ENCODE results near the gene SLC1A3.

The SLC1A3 gene

GRCh38 chr5:36629729-36630128, 23.3 kb downstream of the SLC1A3 start:
- TF ChIP-seq CTCF (IDR thresholded peaks at IDR 0.05), result no peak

- TF ChIP-seq CTCF (IDR thresholded peaks at IDR 0.05), result no peak
Measured at GRCh38 chr5:36630201-36631145, 24.1 kb downstream of the SLC1A3 start.

GRCh38 chr5:36631154-36631553, 24.7 kb downstream of the SLC1A3 start:
- no peak for TF ChIP-seq CTCF (IDR thresholded peaks at IDR 0.05)

- no peak for TF ChIP-seq CTCF (IDR thresholded peaks at IDR 0.05)
Measured at GRCh38 chr5:36631620-36632362, 25.4 kb downstream of the SLC1A3 start.

- no peak for TF ChIP-seq CTCF (IDR thresholded peaks at IDR 0.05)
Measured at GRCh38 chr5:36632363-36632664, 25.9 kb downstream of the SLC1A3 start.

- no peak for TF ChIP-seq CTCF (IDR thresholded peaks at IDR 0.05)
Measured at GRCh38 chr5:36635721-36636390, 29.4 kb downstream of the SLC1A3 start.

- no peak for TF ChIP-seq CTCF (IDR thresholded peaks at IDR 0.05)
Measured at GRCh38 chr5:36637101-36637500, 30.7 kb downstream of the SLC1A3 start.

Measured in LNCAP (cell line).